ENCODE data around the gene HPS1.

The HPS1 gene

GRCh38 chr10:98431016-98431415, 15.7 kb downstream of the HPS1 start:
- no peak for DNase-seq

GRCh38 chr10:98430427-98430826, 16.3 kb downstream of the HPS1 start:
- no peak for DNase-seq

GRCh38 chr10:98429320-98430072, 17.2 kb downstream of the HPS1 start:
- no peak for DNase-seq

- DNase-seq = no peak
Observed at GRCh38 chr10:98427011-98427515, 19.7 kb downstream of the HPS1 start.

- DNase-seq = no peak
Observed at GRCh38 chr10:98425511-98426352, 21.0 kb downstream of the HPS1 start.

GRCh38 chr10:98424295-98425254, 22.2 kb downstream of the HPS1 start:
- DNase-seq = no peak

GRCh38 chr10:98423691-98424120, 23.0 kb downstream of the HPS1 start:
- DNase-seq = no peak

- no peak for DNase-seq
Observed at GRCh38 chr10:98422182-98422581, 24.6 kb downstream of the HPS1 start.

- no peak for DNase-seq
Observed at GRCh38 chr10:98420786-98421185, 25.9 kb downstream of the HPS1 start.

- DNase-seq = no peak
Observed at GRCh38 chr10:98419469-98420261, 27.1 kb downstream of the HPS1 start.

- no peak for DNase-seq
Observed at GRCh38 chr10:98418665-98419468, 27.9 kb downstream of the HPS1 start.

- no peak for DNase-seq
Observed at GRCh38 chr10:98417973-98418664, 28.6 kb downstream of the HPS1 start.

- DNase-seq = no peak
Observed at GRCh38 chr10:98417481-98417959, 29.2 kb downstream of the HPS1 start.

GRCh38 chr10:98416606-98417388, 29.9 kb downstream of the HPS1 start:
- no peak for DNase-seq

GRCh38 chr10:98415731-98416119, 31.0 kb downstream of the HPS1 start:
- DNase-seq = no peak

- peak; percentile 70 for DNase-seq
Observed at GRCh38 chr10:98414932-98415730, 31.6 kb downstream of the HPS1 start, which contains the start of gene PYROXD2. Gene PYROXD2 (minus strand): TSS chr10:98415182. CDS start chr10:98415135, 47 bp downstream.

GRCh38 chr10:98414578-98414931, 32.2 kb downstream of the HPS1 start:
- no peak for DNase-seq

- DNase-seq = no peak
Observed at GRCh38 chr10:98411768-98412167, 35.0 kb downstream of the HPS1 start.

Data from DMS79 (cell line).